Gastrocnemius medialis (tissue), 4 donors: ENCODE measurements around the gene GRIN1. TPM values are rescaled to one million over a fixed set of nuclear protein-coding genes. Genes with fewer than 3 reads are reported as not detected.

Source experiments
- ATAC-seq, 2 donors: fragments of 150-250 bp; one replicate each; pipeline ENCODE4 v1.9.1; 2016
- DNase-seq, 2 donors: peaks; one replicate each; pipeline ENCODE4 v3.0.0-alpha.2; 2019
- H3K27ac ChIP-seq, 4 donors: fragments of 200-600 bp; sonication (generic); 1 replicate in 1 of 4; 2 replicates in 3 of 4; pipeline ENCODE4 v1.5.1; 2016 to 2018; ENCODE audit warnings: mild to moderate bottlenecking in 2 of 4, moderate library complexity in 1 of 4
- H3K27me3 ChIP-seq, 3 donors: fragments of 200-600 bp; sonication (generic) in 2 of 3; 1 replicate in 1 of 3; 2 replicates in 2 of 3; pipeline versions ENCODE4 v1.5.1 to v1.6.0; 2016 to 2019; ENCODE audit warnings: mild to moderate bottlenecking in 1 of 3, moderate library complexity in 1 of 3
- H3K36me3 ChIP-seq, 2 donors: fragments of 200-600 bp; sonication (generic) in 1 of 2; one replicate each; pipeline ENCODE4 v1.5.1; 2017 to 2018
- H3K4me1 ChIP-seq, 2 donors: fragments of 200-600 bp; sonication (generic) in 1 of 2; one replicate each; pipeline ENCODE4 v1.5.1; 2016 to 2017; ENCODE audit warnings: mild to moderate bottlenecking in 2 of 2
- H3K4me3 ChIP-seq, 4 donors: fragments of 200-600 bp; sonication (generic) in 3 of 4; 1 replicate in 1 of 4; 2 replicates in 3 of 4; pipeline ENCODE4 v1.5.1; 2016 to 2019; ENCODE audit warnings: mild to moderate bottlenecking in 2 of 4
- H3K9me3 ChIP-seq, 3 donors: fragments of 200-600 bp; sonication (generic) in 2 of 3; 1 replicate in 1 of 3; 2 replicates in 2 of 3; pipeline ENCODE4 v1.5.1; 2016 to 2019
- POLR2A ChIP-seq, 2 donors: fragments of 450-650 bp; IDR thresholded peaks; one replicate each; pipeline ENCODE4 v1.6.1; 2017; ENCODE audit warnings: antibody characterized with exemption in 2 of 2, mild to moderate bottlenecking in 2 of 2, moderate library complexity in 2 of 2
- in situ Hi-C, 4 donors: fragments of 200-750 bp; cut with MboI; loops; one replicate each; pipeline versions ENCODE4 v1.15.0 to v1.8.0; 2017; ENCODE audit warnings: low sequenced_read_pairs in 4 of 4
- intact Hi-C: fragments of 100-400 bp; cut with DNase I; formaldehyde crosslinking; loops from one replicate; pipeline ENCODE4 v1.15.1; 2023; ENCODE audit warnings: low total_unique reads
- total RNA-seq, 4 donors: library from RNA; depleted of rRNA; stranded (reverse); fragments of >200 nt; gene quantifications; one replicate each; pipeline versions ENCODE4 v1.1.0 to v1.2.3, GENCODE V29; 2016
- TF ChIP-seq, protein P1 (sequence below), 5 experiments: fragments of 450-650 bp in 3 of 5; fragments of 200-600 bp in 2 of 5; sonication (generic) in 2 of 5; IDR thresholded peaks in 4 of 5; conservative IDR thresholded peaks in 1 of 5; 1 replicate in 4 of 5; 2 replicates in 1 of 5; pipeline ENCODE4 v1.5.1; 2016 to 2019; ENCODE audit warnings: antibody characterized with exemption in 5 of 5, mild to moderate bottlenecking in 3 of 5, moderate library complexity in 3 of 5

Gene GRIN1
- total RNA-seq, 4 donors from 2014 or later = not detected

DNA sequence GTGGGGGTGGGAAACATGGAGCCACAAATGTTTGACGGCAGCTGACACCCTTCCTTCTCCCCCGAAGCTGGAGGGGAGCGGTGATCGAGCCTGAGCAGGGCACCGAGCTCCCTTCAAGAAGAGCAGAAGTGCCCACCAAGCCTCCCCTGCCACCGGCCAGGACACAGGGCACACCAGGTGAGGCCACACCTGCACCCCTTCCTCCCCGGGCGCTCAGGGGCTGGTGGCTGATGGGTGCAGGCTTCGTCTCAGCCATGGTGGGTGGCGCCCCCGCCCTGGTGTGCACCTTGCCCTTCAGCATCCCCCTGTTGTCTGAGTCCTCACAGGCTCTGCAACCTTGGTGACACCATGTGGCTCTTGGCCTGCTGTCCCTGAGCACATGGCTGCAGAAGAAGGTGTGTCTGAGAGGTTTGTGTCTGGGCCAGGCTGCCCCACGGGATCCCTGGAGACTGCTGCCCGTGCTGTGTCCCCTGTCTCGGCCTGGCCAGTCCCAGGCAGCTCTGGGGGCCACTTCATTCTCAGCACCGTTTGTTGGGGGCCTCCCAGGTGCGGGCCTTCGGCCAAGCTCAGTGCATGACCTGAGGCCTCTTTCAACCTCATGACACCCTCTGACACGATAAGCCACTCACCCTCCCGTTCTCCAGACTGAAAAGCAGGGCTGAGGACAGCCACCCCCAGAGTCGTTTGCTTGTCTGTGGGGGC is 41.0 kb upstream of the GRIN1 start:
- intact Hi-C loops (no loop called here), in situ Hi-C loops (no loop called here)
- no peaks in the 10 kb centered on the region for H3K27me3 ChIP-seq
- no peak for DNase-seq
- no peak overlapping the region for H3K4me3 ChIP-seq
- H3K4me1 ChIP-seq = no peaks in the 10 kb centered on the region
- no peak overlapping the region for H3K27ac ChIP-seq
- peaks cover 0 to 76% of the 10 kb centered on the region in 2 donors for H3K36me3 ChIP-seq
- no peak for TF ChIP-seq POLR2A (IDR thresholded peaks at IDR 0.05)
- TF ChIP-seq, protein P1, sequence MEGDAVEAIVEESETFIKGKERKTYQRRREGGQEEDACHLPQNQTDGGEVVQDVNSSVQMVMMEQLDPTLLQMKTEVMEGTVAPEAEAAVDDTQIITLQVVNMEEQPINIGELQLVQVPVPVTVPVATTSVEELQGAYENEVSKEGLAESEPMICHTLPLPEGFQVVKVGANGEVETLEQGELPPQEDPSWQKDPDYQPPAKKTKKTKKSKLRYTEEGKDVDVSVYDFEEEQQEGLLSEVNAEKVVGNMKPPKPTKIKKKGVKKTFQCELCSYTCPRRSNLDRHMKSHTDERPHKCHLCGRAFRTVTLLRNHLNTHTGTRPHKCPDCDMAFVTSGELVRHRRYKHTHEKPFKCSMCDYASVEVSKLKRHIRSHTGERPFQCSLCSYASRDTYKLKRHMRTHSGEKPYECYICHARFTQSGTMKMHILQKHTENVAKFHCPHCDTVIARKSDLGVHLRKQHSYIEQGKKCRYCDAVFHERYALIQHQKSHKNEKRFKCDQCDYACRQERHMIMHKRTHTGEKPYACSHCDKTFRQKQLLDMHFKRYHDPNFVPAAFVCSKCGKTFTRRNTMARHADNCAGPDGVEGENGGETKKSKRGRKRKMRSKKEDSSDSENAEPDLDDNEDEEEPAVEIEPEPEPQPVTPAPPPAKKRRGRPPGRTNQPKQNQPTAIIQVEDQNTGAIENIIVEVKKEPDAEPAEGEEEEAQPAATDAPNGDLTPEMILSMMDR (IDR thresholded peaks at IDR 0.05 in 4 of 5, conservative IDR thresholded peaks at IDR 0.05 in 1 of 5) = no peak
- no peak for ATAC-seq
- no peaks in the 10 kb centered on the region for H3K9me3 ChIP-seq

DNA sequence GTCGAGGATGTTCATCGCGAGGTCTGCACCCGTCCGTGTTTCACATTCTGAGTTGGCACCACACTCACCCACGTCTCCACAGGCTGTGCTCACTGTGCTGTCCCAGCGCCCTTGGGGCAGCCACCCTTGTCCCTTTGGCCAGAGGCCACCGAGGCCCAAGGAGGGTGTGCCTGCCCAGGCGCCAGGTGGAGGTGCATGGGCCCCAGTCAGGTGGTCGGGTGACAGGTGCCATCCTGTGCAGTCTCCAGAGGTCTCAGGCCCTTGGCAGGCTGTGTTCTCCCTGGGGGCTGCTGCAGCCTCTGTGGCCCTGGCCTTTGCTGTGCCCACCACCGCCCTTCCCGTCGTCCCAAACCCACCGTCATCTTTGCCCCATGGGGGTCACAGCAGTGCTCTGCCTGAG is 39.7 kb upstream of the GRIN1 start:
- Histone ChIP-seq H3K27me3 (no peaks in the 10 kb centered on the region), H3K36me3 (peaks cover 0 to 76% of the 10 kb centered on the region in 2 donors), H3K9me3 (no peaks in the 10 kb centered on the region), H3K27ac (no peak overlapping the region), H3K4me1 (no peaks in the 10 kb centered on the region), H3K4me3 (no peak overlapping the region)
- in situ Hi-C loops = no loop called here
- no peak for TF ChIP-seq POLR2A (IDR thresholded peaks at IDR 0.05)
- TF ChIP-seq, protein P1 (IDR thresholded peaks at IDR 0.05 in 4 of 5, conservative IDR thresholded peaks at IDR 0.05 in 1 of 5) = no peak
- intact Hi-C loops = no loop called here
- DNase-seq (no peak), ATAC-seq (no peak)

DNA sequence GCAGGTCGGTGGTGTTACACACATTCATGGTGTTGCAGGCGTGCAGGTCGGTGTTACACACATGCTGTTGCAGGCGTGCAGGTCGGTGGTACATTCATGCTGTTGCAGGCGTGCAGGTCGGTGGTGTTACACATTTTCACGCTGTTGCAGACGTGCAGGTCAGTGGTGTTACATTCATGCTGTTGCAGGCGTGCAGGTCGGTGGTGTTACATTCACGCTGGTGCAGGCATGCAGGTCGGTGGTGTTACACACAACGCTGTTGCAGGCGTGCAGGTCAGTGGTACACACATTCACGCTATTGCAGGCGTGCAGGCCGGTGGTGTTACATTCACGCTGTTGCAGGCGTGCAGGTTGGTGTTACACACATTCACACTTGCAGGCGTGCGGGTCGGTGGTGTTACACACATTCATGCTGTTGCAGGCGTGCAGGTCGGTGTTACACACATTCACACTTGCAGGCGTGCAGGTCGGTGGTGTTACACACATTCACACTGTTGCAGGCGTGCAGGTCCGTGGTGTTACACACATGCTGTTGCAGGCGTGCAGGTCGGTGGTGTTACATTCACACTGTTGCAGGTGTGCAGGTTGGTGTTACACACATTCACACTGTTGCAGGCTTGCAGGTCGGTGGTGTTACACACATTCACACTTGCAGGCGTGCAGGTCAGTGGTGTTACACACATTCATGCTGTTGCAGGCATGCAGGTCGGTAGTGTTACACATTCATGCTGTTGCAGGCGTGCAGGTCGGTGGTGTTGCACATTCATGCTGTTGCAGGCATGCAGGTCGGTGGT is 35.6 kb upstream of the GRIN1 start:
- Histone ChIP-seq H3K27ac (no peak overlapping the region), H3K36me3 (peaks cover 0 to 86% of the 10 kb centered on the region in 2 donors), H3K4me1 (no peaks in the 10 kb centered on the region), H3K4me3 (no peak overlapping the region), H3K27me3 (no peaks in the 10 kb centered on the region), H3K9me3 (no peaks in the 10 kb centered on the region)
- intact Hi-C loops = no loop called here
- in situ Hi-C loops = no loop called here
- TF ChIP-seq, protein P1 (IDR thresholded peaks at IDR 0.05 in 4 of 5, conservative IDR thresholded peaks at IDR 0.05 in 1 of 5) = no peak
- no peak for TF ChIP-seq POLR2A (IDR thresholded peaks at IDR 0.05)
- DNase-seq (no peak), ATAC-seq (no peak)

DNA sequence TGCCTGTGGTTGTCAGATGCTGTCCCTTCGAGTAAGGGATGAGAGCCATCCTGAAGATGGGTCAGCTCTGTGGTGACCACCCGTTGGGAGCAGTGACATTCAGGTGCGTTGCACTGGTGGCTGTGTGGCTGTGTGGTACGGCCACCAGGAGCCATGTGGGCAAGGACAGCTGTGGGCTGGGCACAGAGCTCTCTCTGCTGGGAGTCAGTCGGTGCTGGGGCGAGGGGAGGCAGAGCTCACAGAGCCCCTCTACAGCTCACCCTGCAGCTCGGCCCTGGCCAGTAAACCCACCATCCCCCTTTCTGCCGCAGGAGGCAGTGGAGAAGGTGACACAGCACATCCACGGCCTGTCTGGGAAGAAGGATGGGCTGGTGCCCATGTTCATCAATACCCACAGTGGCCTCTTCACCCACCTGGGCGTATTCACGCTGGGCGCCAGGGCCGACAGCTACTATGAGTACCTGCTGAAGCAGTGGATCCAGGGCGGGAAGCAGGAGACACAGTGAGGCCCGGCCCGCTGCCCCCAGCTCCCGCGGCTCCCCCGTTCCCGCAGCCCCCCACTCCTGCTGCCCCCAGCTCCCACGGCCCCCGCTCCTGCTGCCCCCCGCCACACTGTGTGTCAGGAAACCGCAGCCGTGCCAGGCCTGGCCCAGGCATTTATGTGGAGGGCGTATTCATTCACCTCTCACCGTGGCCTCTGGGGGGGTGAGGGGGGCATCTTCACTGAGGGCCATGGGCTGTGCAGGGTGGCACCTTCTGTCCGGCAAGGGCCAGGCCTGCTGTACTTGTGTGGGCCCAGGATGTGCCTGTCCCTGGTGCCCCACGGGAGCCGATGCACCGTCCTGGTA is 32.9 kb upstream of the GRIN1 start:
- no peaks in the 10 kb centered on the region for H3K4me1 ChIP-seq
- H3K27ac ChIP-seq = no peak overlapping the region
- no peaks in the 10 kb centered on the region for H3K9me3 ChIP-seq
- peaks cover 0 to 95% of the 10 kb centered on the region in 2 donors for H3K36me3 ChIP-seq
- TF ChIP-seq, protein P1 (IDR thresholded peaks at IDR 0.05 in 4 of 5, conservative IDR thresholded peaks at IDR 0.05 in 1 of 5) = no peak
- no peak for TF ChIP-seq POLR2A (IDR thresholded peaks at IDR 0.05)
- in situ Hi-C loops (no loop called here), intact Hi-C loops (no loop called here)
- no peak overlapping the region for H3K4me3 ChIP-seq
- ATAC-seq (no peak), DNase-seq (no peak)
- no peaks in the 10 kb centered on the region for H3K27me3 ChIP-seq
